ENCODE measurements around the gene TEFM. TPM values are rescaled to one million over a fixed set of nuclear protein-coding genes. Genes with fewer than 3 reads are reported as not detected.
"Not testable (repeated sequence)": the region's sequence is repeated elsewhere in the genome, so short reads cannot be mapped to it uniquely, and the experiment has no call there.

TEFM gene, protein sequence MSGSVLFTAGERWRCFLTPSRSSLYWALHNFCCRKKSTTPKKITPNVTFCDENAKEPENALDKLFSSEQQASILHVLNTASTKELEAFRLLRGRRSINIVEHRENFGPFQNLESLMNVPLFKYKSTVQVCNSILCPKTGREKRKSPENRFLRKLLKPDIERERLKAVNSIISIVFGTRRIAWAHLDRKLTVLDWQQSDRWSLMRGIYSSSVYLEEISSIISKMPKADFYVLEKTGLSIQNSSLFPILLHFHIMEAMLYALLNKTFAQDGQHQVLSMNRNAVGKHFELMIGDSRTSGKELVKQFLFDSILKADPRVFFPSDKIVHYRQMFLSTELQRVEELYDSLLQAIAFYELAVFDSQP
- 8.2 TPM for total RNA-seq

- peaks cover 33% of the 10 kb centered on the region for H3K4me1 ChIP-seq (ENCODE audit: insufficient read depth, low read length)
- no peaks in the 10 kb centered on the region for H3K27me3 ChIP-seq (ENCODE audit: insufficient read depth, low read length)
- H3K4me3 ChIP-seq (ENCODE audit: low read length) = peak within 1 kb of the TSS; percentile 67
- H3K9me3 ChIP-seq (ENCODE audit: low read depth, low read length) = no peaks in the 10 kb centered on the region
These were observed at the start of gene TEFM for GRCh38 chr17:30906101-30906911. Gene TEFM, minus strand, starts transcription at chr17:30906238. Its CDS starts 40 bp downstream, at chr17:30906198.

DNA sequence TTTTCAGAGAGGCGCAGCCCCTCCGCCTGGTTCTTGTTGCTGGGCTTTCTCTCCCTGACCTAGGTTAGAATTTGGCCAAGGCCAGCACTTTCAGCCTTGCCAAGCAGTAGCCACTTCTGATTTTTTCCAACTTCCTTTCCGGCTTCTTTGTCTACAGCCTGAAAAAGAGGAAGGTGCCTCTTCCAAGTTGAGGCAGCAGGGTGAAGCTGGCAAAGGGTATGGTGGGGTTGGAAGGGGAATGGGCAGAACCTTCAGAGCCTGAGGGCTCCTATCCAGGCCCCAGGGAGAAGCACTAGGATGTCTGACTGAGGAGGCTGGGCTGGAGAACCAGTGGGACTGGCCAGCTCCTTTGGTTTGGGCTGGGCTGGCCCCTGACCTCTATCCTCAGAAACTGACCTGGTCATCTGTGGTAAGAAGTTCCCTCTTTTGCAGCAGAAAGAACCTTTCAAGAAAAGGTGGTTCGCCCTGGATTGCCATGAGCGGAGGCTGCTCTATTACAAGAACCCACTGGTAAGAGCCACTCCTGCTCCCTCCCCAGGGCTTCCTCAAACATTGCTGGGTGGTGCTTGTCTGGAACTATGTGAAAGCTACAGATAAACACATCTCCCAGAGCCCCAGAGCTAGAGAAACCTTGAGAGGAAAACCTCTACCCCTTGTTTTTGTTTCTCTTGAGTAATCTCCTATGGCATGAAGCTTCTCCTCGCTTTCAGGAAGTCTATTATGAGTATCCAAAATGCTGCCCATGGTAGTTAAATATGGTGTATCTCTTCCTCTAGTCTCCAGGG, 48.2 kb upstream of the TEFM start:
- no peaks in the 10 kb centered on the region for H3K27me3 ChIP-seq (ENCODE audit: insufficient read depth, low read length)
- no peak overlapping the region for H3K4me3 ChIP-seq (ENCODE audit: low read length)
- H3K9me3 ChIP-seq (ENCODE audit: low read depth, low read length) = no peaks in the 10 kb centered on the region
- H3K4me1 ChIP-seq (ENCODE audit: insufficient read depth, low read length) = peaks cover 97% of the 10 kb centered on the region

- no peak overlapping the region for H3K4me3 ChIP-seq (ENCODE audit: low read length)
- no peaks in the 10 kb centered on the region for H3K9me3 ChIP-seq (ENCODE audit: low read depth, low read length)
- peaks cover 83% of the 10 kb centered on the region for H3K4me1 ChIP-seq (ENCODE audit: insufficient read depth, low read length)
- H3K27me3 ChIP-seq (ENCODE audit: insufficient read depth, low read length) = no peaks in the 10 kb centered on the region
These were observed 46.8 kb upstream of the TEFM start for GRCh38 chr17:30952638-30953393.

DNA sequence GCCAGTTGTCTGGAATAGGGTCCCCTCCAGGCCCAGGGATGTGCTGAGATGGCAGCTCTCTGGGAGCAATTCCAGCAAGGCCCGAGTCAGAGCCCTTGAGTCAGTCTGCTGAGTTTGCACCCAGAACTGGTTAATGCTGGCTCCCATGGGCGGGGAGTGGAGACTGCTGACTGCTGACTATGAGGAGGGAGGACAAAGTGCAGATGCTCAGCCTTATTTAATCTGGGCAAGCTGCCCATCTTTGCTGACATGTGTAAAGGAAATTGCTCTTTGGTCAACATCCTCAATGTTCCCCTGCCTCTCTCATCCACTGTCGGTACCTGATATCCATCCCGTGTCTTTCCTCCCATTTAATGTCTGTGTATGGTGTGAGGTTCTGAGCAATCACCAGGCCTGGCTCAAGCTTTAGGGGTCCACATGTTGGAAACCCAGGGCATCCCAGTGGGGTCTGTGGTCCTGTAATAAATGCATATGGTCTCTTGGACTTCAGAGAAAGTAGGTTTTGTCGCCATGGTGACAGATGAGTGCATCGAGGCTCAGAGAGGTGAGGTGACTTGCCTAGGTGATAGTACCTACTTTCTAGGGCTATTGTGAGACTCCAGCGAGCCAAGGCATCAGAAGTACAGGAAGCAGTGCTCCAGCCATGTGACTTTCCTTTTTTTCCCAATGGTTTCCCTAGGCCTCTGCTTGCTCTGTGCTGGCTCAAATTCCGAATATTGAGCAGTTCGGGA, 44.8 kb upstream of the TEFM start:
- H3K27me3 ChIP-seq (ENCODE audit: insufficient read depth, low read length) = no peaks in the 10 kb centered on the region
- peaks cover 63% of the 10 kb centered on the region for H3K4me1 ChIP-seq (ENCODE audit: insufficient read depth, low read length)
- no peak overlapping the region for H3K4me3 ChIP-seq (ENCODE audit: low read length)
- no peaks in the 10 kb centered on the region for H3K9me3 ChIP-seq (ENCODE audit: low read depth, low read length)

GRCh38 chr17:30950189-30950588, 44.2 kb upstream of the TEFM start:
- Histone ChIP-seq H3K4me1 (ENCODE audit: insufficient read depth, low read length) (peaks cover 56% of the 10 kb centered on the region), H3K27me3 (ENCODE audit: insufficient read depth, low read length) (no peaks in the 10 kb centered on the region), H3K4me3 (ENCODE audit: low read length) (no peak overlapping the region), H3K9me3 (ENCODE audit: low read depth, low read length) (no peaks in the 10 kb centered on the region)

GRCh38 chr17:30947796-30948195, 41.8 kb upstream of the TEFM start:
- no peaks in the 10 kb centered on the region for H3K9me3 ChIP-seq (ENCODE audit: low read depth, low read length)
- H3K4me1 ChIP-seq (ENCODE audit: insufficient read depth, low read length) = peaks cover 32% of the 10 kb centered on the region
- no peaks in the 10 kb centered on the region for H3K27me3 ChIP-seq (ENCODE audit: insufficient read depth, low read length)
- no peak overlapping the region for H3K4me3 ChIP-seq (ENCODE audit: low read length)

GRCh38 chr17:30942308-30943079, 36.5 kb upstream of the TEFM start:
- no peaks in the 10 kb centered on the region for H3K9me3 ChIP-seq (ENCODE audit: low read depth, low read length)
- H3K4me3 ChIP-seq (ENCODE audit: low read length) = no peak overlapping the region
- peaks cover 7% of the 10 kb centered on the region for H3K4me1 ChIP-seq (ENCODE audit: insufficient read depth, low read length)
- H3K27me3 ChIP-seq (ENCODE audit: insufficient read depth, low read length) = no peaks in the 10 kb centered on the region

GRCh38 chr17:30939051-30939689, 33.1 kb upstream of the TEFM start:
- Histone ChIP-seq H3K27me3 (ENCODE audit: insufficient read depth, low read length) (no peaks in the 10 kb centered on the region), H3K9me3 (ENCODE audit: low read depth, low read length) (no peaks in the 10 kb centered on the region), H3K4me1 (ENCODE audit: insufficient read depth, low read length) (peaks cover 11% of the 10 kb centered on the region), H3K4me3 (ENCODE audit: low read length) (no peak overlapping the region)

DNA sequence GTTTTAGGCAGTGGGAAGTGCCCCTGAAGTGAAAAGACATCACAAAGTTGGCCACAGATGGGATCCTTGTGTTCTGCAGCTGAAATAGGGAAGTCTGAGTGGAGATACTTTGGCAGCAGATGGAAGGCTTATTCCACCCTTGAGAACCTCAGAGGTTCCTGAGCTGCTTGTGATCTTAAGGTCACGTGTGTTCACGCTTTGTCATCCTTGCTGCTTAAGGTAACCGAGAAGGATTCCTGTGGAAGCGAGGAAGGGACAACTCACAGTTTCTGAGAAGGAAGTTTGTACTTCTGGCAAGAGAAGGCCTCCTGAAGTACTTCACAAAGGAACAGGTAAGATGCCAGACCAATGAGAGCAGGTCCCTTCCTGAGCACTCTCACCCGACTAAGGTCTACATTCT, 27.9 kb upstream of the TEFM start:
- Histone ChIP-seq H3K4me1 (ENCODE audit: insufficient read depth, low read length) (peaks cover 9% of the 10 kb centered on the region), H3K4me3 (ENCODE audit: low read length) (no peak overlapping the region), H3K9me3 (ENCODE audit: low read depth, low read length) (no peaks in the 10 kb centered on the region), H3K27me3 (ENCODE audit: insufficient read depth, low read length) (no peaks in the 10 kb centered on the region)

GRCh38 chr17:30931582-30931981, 25.5 kb upstream of the TEFM start:
- not testable (repeated sequence) for H3K9me3 ChIP-seq (ENCODE audit: low read depth, low read length); H3K4me1 ChIP-seq (ENCODE audit: insufficient read depth, low read length); H3K27me3 ChIP-seq (ENCODE audit: insufficient read depth, low read length); H3K4me3 ChIP-seq (ENCODE audit: low read length)

- no peaks in the 10 kb centered on the region for H3K27me3 ChIP-seq (ENCODE audit: insufficient read depth, low read length)
These were observed 24.5 kb upstream of the TEFM start for GRCh38 chr17:30930495-30930894.

GRCh38 chr17:30929861-30930260, 23.8 kb upstream of the TEFM start:
- H3K27me3 ChIP-seq (ENCODE audit: insufficient read depth, low read length); H3K4me3 ChIP-seq (ENCODE audit: low read length); H3K9me3 ChIP-seq (ENCODE audit: low read depth, low read length); H3K4me1 ChIP-seq (ENCODE audit: insufficient read depth, low read length): not testable (repeated sequence)

More at GRCh38 chr17:30930495-30930894, 24.5 kb upstream of the TEFM start:
- H3K4me1 ChIP-seq (ENCODE audit: insufficient read depth, low read length) = no peaks in the 10 kb centered on the region
- H3K9me3 ChIP-seq (ENCODE audit: low read depth, low read length) = no peaks in the 10 kb centered on the region
- H3K4me3 ChIP-seq (ENCODE audit: low read length) = no peak overlapping the region

DNA sequence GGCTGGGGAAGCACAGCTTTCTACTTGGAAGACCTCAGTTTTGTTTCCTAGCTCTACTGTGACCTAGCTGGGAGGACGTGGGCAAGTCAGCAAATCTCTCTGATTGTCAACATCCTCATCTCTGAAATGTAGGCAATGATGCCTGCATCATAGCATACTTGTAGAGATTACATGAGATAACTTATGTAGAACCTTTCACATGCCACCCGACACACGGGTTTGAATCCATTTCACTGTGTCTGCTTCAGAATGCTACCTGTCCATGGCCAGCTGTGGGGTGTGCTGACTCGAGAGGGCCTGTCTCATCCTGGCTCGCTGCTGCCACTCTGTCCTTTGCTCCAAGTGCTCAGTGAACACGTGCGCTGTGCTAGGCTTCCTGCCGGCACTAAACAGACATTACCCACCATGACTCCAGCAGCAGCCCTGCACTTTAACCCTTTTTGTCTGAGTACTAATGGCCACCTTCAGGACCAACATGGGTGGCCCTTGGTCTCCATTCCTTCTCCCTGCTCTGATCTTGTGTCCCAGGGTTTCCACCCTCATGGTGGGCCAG, 23.1 kb upstream of the TEFM start:
- H3K4me3 ChIP-seq (ENCODE audit: low read length) = no peak overlapping the region
- H3K27me3 ChIP-seq (ENCODE audit: insufficient read depth, low read length) = peaks cover 5% of the 10 kb centered on the region

More for the DNA sequence above, 23.1 kb upstream of the TEFM start:
- peaks cover 3% of the 10 kb centered on the region for H3K4me1 ChIP-seq (ENCODE audit: insufficient read depth, low read length)
- no peaks in the 10 kb centered on the region for H3K9me3 ChIP-seq (ENCODE audit: low read depth, low read length)
